ENCODE data around the gene ASB6.

ASB6 gene

GRCh38 chr9:129614932-129615331 lies 27.0 kb downstream of the ASB6 start:
- TF ChIP-seq CTCF (IDR thresholded peaks at IDR 0.05; ENCODE audit: low read depth, low read length) = no peak
- no peak overlapping the region for H3K4me3 ChIP-seq (ENCODE audit: low read depth, low read length)
- in situ Hi-C loops (cut with HindIII; ENCODE audit: low sequenced_read_pairs) = no loop called here
- no peak for DNase-seq (ENCODE audit: low read depth, low spot score)

- no peak overlapping the region for H3K4me3 ChIP-seq (ENCODE audit: low read depth, low read length)
- in situ Hi-C loops (cut with HindIII; ENCODE audit: low sequenced_read_pairs) = no loop called here
- no peak for TF ChIP-seq CTCF (IDR thresholded peaks at IDR 0.05; ENCODE audit: low read depth, low read length)
- no peak for DNase-seq (ENCODE audit: low read depth, low spot score)
Measured at GRCh38 chr9:129613520-129614175, 28.3 kb downstream of the ASB6 start.

DNA sequence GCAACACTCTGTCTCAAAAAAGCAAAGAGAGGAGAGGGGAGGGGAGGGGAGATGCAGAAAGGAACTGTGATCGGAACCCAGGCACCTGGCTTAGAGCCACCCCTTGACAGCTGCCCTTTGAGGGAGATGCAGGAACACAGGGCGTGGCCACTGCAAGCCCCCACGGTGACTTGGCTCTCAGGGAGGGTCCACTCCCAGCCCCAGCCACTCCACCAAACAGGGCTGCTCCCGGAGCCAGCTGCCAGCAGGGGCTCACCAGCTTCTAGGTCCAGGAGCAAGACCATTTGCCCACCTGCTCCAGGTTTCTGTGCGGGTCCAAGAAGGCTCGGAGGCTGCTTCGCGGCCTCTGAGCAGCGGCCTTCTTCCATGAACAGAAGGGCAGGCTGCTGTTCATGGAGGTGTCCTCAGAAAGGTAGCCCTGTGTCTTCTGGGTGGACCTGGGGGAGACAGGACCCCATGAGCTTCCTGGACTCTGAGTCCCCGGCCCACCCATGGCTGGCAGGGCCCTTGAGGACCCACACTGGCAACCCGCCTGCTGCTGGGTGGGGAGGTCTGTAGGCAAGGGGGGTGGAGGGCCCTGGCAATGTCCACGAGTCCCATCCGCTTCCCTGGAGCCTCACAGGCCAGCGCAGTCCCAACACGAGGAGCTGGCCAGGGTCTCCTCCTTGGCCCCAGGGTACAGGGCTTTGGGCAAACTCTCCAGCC lies 29.0 kb downstream of the ASB6 start:
- no peak for TF ChIP-seq CTCF (IDR thresholded peaks at IDR 0.05; ENCODE audit: low read depth, low read length)
- in situ Hi-C loops (cut with HindIII; ENCODE audit: low sequenced_read_pairs) = no loop called here
- DNase-seq (ENCODE audit: low read depth, low spot score) = no peak
- H3K4me3 ChIP-seq (ENCODE audit: low read depth, low read length) = no peak overlapping the region

DNA sequence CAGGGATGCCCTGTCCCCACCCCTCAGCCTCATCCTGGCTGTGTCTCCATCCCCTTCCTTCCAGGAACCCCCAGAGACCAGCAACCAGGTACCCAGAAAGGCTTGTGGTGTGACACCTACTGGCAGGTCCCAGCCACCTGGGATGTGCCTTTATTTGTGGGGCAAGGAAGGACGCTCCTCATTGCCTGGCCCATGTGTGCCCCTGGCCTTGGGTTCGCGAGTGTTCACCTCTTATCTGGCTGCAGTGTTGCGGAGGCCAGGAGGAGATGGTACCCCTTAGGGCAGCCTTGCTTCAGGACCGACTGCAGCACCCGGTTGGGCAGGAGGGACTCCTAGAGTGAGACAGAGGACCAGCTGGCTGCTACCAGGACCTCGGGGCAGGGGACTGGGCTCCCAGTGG lies 29.8 kb downstream of the ASB6 start:
- no peak for TF ChIP-seq CTCF (IDR thresholded peaks at IDR 0.05; ENCODE audit: low read depth, low read length)
- in situ Hi-C loops (cut with HindIII; ENCODE audit: low sequenced_read_pairs) = no loop called here
- DNase-seq (ENCODE audit: low read depth, low spot score) = no peak
- H3K4me3 ChIP-seq (ENCODE audit: low read depth, low read length) = no peak overlapping the region

DNA sequence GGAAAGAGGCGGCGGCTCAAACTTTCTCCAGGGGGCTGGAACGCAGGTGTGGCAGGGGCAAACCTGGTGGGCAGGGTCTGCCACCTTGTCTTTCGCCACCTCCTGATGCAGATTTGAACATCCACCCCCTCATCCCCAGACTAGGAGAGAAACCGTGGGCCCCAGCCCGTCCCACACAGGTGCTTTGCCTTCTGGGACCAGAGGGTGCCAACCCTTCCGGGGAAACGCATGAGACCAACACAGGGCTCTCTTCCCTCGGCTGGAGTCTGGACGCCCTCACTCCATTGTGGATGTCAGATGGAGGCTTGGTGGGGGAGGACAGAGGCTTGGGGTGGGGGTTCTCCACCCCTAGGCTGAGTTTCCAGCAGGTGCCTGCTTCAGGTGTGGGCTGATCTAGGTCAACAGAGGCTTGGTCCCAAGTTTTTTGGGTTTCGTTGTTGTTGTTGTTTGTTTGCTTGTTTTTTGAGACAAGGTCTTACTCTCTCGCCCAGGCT lies 30.6 kb downstream of the ASB6 start:
- TF ChIP-seq CTCF (IDR thresholded peaks at IDR 0.05; ENCODE audit: low read depth, low read length) = no peak
- in situ Hi-C loops (cut with HindIII; ENCODE audit: low sequenced_read_pairs) = no loop called here
- DNase-seq (ENCODE audit: low read depth, low spot score) = no peak
- H3K4me3 ChIP-seq (ENCODE audit: low read depth, low read length) = no peak overlapping the region

DNA sequence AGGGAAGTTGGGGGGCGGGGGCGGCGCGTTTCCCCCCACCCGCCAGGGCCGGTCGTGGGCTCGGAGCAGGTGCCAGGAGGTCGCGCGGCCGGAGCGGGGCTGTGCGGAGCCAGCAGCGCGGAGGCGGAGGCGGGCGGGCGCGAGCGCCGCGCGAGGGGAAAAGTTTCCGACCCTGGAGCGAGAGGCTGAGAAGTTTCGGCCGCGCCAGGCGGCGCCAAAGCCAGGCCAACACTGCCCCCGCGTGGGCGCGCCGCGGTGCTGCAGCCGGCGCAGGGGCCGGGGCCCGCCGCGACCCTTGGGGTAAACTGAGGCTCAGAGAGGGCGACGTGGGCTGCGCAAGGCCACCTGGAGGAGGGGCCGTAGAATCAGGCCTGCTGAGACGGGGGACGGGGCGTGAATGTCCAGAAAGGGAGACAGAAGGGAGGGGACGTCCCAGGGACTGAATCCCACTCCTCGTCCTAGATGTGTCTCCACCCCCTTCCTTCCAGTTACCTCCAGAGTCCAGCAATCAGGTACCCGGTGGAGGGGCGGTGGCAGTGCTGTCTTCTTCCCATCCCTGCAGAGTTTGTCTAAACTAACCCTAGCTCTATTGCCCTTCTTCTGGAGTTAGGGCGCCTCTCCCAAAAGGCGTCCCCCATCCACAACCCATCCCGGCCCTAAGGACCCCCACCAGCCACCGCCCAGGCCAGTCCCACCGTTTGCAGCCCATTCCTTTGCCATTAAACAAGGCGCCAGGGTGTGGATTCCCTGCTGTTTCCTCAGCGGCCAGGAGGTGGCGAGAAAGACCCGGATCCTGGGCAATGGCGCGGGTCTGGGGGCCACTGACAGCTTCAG lies 31.3 kb downstream of the ASB6 start:
- in situ Hi-C loops (cut with HindIII; ENCODE audit: low sequenced_read_pairs) = no loop called here
- peak; percentile 75 for DNase-seq (ENCODE audit: low read depth, low spot score)

More for the DNA sequence above, 31.3 kb downstream of the ASB6 start:
- peak; percentile 84 for TF ChIP-seq CTCF (IDR thresholded peaks at IDR 0.05; ENCODE audit: low read depth, low read length)
- peak overlapping the region; percentile 45 for H3K4me3 ChIP-seq (ENCODE audit: low read depth, low read length)

All from astrocyte of the spinal cord (primary cell).